ENCODE results near the gene SLC7A9.

Gene SLC7A9

DNA sequence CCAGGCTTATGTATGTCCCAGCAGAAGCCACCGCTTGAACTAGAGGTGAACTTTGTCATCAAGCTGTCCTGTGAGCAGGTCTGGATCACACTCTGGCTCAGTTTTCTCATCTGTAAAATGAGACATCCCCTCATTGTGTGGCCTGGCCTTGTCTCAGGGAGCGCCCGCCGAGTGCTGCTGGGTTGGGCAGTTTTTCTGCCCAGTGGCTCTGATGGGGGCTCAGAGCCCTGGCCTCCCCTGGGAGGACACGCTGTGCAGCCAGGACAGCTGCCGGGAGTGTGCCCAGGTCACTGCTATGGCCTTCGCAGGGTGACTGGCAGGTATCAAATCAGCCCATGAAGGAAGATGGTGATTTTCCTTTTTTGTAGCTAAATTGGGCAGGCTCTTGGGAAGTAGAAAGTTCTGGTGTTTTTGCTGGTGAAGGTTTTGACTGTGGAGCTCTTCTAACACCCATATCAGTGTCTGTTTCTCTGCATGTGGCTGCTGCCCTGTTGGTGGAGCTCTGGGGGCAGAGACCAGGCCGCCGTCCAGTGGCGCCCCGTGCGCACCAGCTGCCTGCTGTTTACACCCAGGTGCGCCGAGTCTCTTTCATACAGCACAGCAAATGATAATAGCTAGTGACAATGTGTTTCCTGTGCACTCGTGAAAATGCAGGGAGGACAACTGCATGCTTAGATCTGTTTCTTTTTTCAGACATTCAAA, 40.8 kb downstream of the SLC7A9 start:
- FAIRE-seq: no peak
- no peak for DNase-seq (ENCODE audit: low spot score)

DNA sequence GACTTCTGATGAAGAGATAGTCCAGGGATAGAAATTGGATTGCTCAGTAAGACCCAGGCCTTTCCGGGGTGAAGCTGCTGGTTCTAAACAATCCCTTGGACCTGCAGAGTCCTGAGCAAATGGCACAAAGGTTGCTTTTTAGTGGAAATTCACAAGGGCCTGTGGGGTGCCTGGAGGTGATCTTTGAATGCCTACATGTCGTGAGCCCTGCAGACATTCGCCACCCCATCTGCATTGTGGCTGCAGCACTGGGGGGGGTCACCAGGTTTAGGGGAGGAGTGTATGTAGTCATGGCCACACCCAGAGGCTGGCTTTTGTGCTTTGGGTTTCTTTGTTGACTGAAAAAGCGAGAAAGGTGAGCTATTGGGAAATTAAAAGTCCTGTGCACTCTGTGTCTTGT, 41.4 kb downstream of the SLC7A9 start:
- DNase-seq (ENCODE audit: low spot score): no peak
- FAIRE-seq: no peak

- no peak for FAIRE-seq
Observed at GRCh38 chr19:32824916-32825608, 44.5 kb downstream of the SLC7A9 start.

DNA sequence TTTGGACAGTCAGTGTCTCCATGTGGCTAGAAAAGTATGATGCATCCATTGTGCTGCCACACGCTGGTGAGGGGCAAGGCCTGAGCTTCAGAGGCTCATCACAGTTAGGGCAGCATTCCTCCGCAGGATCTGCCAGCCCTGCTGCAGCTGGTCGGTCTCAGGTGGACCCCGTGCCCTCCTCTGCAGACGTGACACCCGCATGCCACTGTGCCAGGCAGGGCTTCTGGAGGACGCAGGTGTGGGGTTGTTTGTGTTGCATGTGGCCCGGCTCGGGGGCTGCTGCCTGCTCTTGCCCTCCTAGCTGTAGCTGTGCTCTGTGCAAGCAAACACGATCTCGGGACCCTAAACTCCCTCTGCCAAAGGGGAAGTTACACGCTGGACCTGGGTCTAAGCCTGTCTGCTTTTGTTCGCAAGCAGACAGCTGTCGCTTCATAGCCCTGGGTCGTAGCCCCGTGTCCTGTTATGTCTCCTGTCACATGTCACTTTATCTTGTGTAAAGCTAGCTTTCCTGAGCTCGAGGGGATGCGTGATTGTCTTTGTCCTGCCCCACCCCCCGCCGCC, 45.3 kb downstream of the SLC7A9 start:
- DNase-seq (ENCODE audit: low spot score): no peak

More at GRCh38 chr19:32824916-32825608, 44.5 kb downstream of the SLC7A9 start:
- DNase-seq (ENCODE audit: low spot score): no peak

GRCh38 chr19:32823747-32824102, 45.8 kb downstream of the SLC7A9 start:
- FAIRE-seq: no peak
- DNase-seq (ENCODE audit: low spot score): no peak

More for the DNA sequence above, 45.3 kb downstream of the SLC7A9 start:
- no peak for FAIRE-seq

DNA sequence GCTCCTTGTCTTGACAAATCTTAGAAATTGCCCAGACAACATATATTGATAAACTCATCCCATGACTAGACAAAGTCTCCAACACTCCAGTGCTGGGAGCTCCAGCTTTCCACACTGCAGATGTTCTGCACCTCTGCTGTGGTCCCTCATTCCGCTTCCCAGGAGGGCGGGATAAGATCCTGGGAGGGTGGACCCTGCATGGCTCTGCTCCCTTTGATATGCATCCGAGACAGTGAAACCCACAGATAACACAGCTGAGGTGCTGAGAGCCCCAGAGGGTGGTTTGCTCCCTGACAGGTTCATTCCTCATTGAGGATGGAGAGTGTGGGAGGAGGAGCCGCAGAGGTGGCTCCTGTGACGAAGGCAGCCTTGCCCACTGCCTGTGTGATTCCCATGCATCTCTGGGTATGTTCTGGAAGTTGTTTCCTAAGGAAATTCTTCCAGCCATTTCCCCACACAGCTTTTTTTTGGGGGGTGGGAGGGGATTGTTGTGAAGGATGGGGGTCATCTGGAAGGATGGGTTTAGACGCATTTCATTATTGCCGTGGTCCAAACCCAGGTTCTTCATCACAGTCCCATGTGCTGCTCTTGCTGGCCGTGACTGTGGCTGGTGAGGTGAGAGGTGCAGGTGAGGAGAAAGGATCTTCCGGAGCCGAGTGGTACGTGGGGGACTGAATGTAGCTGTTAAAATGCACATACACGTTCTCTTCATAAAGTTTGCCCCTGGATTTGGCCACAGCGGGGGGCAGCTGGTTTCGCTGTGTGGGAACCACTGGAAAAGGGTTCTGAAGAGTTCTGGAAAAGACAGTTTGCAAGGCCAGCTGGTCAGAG, 46.4 kb downstream of the SLC7A9 start:
- FAIRE-seq (no peak), DNase-seq (ENCODE audit: low spot score) (no peak)

GRCh38 chr19:32819419-32820400, 49.9 kb downstream of the SLC7A9 start:
- no peak for DNase-seq (ENCODE audit: low spot score)

GRCh38 chr19:32818536-32818935, 51.0 kb downstream of the SLC7A9 start:
- FAIRE-seq (no peak), DNase-seq (ENCODE audit: low spot score) (no peak)

More at GRCh38 chr19:32819419-32820400, 49.9 kb downstream of the SLC7A9 start:
- no peak for FAIRE-seq

DNA sequence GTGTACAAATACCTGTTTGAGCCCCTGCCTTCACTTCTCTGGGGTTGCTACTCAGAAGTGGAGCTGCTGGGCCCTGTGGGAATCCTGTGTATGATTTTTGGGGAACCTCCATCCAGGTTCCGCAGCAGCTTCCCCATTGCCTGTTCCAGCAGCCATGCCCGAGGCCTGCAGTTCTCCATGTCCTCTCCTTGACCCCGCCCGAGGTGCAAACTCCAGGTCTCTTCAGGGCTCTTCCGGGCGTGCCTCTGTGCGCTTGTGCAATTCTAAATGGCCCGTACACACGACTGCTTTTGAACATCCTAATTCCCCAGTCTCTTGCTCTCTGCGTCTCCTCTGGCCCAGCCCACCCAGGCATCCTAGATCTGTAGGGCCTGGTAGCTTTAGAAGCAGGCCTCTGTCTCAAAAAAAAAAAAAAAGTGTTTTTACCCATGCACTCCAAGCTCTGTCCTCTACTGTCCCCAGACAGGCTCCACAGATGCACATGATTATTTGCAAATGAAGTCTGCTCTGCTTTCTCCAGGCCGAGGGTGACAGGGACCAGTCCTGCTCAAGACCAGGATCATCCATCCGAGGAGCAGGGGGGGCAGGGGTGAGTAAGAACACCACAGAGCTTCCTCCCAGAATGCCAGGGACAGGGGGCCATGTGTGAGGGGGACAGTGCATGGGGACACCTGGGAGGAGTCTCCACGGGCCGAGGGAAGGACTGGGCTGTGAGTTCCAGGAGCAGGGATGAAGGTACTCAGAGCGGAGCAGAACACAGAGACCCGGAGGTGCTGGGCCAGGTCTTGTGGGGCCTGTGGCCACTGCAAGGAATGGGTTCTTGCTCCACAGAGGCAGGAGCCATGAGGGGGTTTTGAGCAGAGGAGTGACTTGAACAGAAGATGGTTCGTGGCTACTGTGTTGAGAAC, 51.7 kb downstream of the SLC7A9 start:
- FAIRE-seq (no peak), DNase-seq (ENCODE audit: low spot score) (no peak)

- FAIRE-seq: no peak
- DNase-seq (ENCODE audit: low spot score): no peak
Observed at GRCh38 chr19:32816555-32817099, 52.9 kb downstream of the SLC7A9 start.

DNA sequence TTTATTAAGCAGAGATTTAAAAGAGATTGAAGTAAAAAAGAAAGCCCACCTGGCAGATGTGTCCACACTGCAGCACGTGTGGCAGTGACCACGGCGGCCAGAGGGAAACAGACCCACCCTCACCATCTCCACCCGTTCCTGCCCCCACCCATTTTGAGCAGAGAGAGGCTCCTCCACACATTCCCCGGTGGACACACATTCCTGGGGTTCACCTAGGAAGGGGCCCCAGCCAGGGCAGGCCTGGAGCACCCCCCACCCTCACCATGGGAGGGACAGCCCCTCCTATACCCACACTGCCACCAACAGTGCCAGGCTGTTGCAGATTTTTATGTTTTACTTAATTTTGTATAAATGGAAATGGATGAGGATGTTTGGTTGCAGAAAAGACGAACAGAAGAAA, 54.9 kb downstream of the SLC7A9 start:
- FAIRE-seq: no peak
- DNase-seq (ENCODE audit: low spot score): no peak

DNA sequence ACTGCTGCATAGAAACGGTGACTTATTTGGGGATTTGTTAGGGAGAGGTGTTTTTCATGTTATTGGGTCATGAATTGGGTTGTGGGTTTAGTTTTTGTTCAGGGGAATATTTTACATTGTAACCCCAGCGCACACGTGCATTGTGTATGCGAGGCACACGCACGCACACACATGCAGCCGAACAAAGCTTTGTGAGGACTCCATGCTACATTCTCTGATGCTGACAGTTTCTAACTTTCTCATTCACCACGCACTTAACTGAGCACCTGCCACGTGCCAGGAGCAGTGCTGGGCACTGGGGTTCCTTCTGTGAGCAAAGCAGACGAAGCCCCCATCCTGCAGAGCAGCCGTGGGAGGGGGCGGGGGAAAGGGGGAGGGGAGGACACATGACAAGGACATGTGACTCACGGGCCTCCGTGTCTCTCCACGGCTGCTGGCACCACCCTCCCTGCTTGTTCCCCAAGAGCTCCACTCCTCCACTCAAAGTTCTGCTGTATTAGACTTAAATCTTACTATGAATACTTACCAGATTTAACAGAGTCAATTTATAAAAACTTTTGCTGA, 55.6 kb downstream of the SLC7A9 start:
- DNase-seq (ENCODE audit: low spot score): no peak
- no peak for FAIRE-seq

- DNase-seq (ENCODE audit: low spot score) (no peak), FAIRE-seq (no peak)
Observed at GRCh38 chr19:32812571-32812970, 57.0 kb downstream of the SLC7A9 start.

- FAIRE-seq (no peak), DNase-seq (ENCODE audit: low spot score) (no peak)
Observed at GRCh38 chr19:32812036-32812435, 57.5 kb downstream of the SLC7A9 start.

GRCh38 chr19:32811151-32811550, 58.4 kb downstream of the SLC7A9 start:
- DNase-seq (ENCODE audit: low spot score) (no peak), FAIRE-seq (no peak)

DNA sequence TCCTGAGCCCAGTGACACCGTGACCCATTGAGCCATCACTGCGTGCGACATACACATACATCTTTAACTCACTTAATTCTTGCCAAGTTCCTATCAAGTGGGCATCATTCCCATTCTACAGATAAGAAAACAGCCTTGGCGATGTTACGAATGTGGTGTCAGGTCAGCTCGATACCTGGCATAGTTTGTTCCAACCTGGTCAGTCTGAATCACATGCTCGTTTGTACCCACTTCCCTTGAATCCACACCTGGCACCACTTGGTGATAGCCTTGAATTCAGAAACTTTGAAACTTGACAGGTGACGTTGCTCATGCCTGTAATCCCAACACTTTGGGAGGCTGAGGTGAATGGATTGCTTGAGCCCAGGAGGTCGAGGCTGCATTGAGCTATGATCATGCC, 59.1 kb downstream of the SLC7A9 start:
- no peak for DNase-seq (ENCODE audit: low spot score)
- no peak for FAIRE-seq

- no peak for FAIRE-seq
Observed at GRCh38 chr19:32809754-32810153, 59.8 kb downstream of the SLC7A9 start.

DNA sequence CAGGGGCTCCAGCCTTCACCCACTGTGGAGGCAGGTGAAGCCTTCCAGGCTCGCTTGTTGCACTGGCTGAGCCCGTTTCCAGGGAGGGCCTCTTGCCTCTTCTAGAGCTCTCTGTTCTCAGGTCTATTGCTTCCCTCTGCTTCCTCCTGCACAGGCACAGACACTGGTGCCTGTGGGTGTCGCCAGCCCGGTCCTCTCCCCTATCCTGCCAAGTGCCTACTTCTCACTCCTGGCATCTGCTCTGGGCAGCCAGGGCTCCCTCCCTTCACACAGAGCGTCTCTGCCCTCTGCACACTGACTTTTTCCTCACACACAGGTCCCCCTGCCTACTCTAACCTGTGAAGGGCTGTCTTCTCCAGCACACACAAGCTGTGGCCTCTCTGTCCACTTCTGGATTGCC, 60.3 kb downstream of the SLC7A9 start:
- FAIRE-seq (no peak), DNase-seq (ENCODE audit: low spot score) (no peak)

More at GRCh38 chr19:32809754-32810153, 59.8 kb downstream of the SLC7A9 start:
- DNase-seq (ENCODE audit: low spot score): no peak

DNA sequence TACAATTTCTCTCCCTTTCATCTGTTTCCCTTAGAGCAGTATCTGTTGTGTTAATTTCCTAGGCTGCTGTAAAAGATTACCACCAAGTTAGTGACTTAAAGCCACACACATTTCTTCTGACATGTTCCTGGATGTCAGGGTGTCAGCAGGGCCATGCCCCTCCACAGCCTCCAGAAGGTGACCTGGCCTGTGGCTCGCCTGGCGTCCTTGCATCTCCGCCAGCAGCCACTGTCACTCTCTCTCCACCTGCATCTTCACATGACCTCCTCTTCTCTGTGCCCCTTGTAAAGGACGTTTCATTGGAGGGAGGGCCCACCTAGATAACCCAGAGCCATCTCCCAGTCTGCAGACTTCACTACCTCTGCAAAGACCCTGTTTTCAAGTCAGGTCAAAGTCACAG, 61.3 kb downstream of the SLC7A9 start:
- DNase-seq (ENCODE audit: low spot score) (no peak), FAIRE-seq (no peak)

Data from RCC 7860 (cell line).